ENCODE measurements around the gene DOCK9.

Gene DOCK9

DNA sequence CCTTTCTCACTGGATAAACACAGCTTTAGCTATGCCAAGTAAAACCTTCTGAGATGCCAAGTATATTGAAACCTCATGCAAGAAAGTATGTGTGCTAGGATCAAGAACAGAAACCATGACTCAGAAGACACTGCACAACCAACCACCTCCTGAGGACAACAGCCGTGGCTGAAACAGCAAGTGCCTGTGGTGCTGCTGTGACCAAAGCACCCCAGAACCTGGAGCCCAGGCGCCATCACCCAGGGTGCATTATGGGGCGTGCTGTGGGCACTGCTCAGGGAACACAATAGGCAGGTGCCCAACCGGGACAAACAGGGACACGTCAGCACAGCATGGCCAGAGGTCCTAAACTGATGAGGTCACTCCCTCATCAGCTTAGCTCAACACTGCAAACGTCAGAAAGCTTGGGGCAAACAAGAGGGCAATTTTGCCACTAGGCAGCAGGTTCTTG, 124.1 kb downstream of the DOCK9 start:
- no peak for DNase-seq (ENCODE audit: low read depth)

- no peak for DNase-seq (ENCODE audit: low read depth)
Measured at GRCh38 chr13:98851276-98851675, 126.6 kb downstream of the DOCK9 start.

GRCh38 chr13:98848746-98849145, 129.1 kb downstream of the DOCK9 start:
- DNase-seq (ENCODE audit: low read depth) = peak; percentile 35

- DNase-seq (ENCODE audit: low read depth) = no peak
Measured at GRCh38 chr13:98847780-98848179, 130.1 kb downstream of the DOCK9 start.

DNA sequence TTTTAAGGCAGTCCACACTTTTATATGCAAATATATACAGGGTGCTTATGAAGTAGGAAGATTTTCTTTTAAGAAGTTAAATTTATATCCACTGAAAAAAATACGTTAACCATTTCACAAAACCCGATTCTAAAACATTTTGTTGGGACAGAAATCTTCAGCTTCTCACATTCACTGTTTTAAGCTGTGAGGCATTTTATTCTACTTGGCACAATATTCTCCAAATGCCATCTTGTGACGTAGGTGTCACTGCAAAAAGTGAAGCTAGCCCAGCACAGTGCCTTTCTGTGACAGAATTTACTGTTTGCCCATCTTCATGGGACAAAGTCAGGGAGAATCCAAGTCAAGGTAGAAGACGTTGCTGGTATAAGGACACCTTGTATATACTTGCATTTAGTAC, 130.9 kb downstream of the DOCK9 start:
- no peak for DNase-seq (ENCODE audit: low read depth)

- no peak for DNase-seq (ENCODE audit: low read depth)
Measured at GRCh38 chr13:98846521-98846920, 131.3 kb downstream of the DOCK9 start.

DNA sequence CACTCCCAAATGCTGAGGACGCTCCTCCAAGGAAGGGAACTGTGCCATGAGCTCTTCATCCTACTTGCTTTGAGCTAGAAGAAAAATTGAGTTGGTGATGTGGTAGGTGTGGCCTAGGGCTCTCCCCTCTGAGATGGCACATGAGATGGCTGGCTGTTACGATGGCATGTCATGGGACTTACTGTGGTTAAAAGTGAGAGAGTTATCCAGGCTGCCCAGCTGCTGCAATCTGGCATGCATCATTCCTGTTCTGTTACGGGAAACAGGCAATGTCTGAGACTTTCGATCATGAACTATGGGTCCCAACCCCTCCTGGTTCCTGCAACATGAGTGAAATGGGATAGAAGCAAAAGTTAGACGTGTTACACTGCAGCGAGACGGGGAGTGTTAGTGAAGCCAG, 132.1 kb downstream of the DOCK9 start:
- DNase-seq (ENCODE audit: low read depth) = no peak

DNA sequence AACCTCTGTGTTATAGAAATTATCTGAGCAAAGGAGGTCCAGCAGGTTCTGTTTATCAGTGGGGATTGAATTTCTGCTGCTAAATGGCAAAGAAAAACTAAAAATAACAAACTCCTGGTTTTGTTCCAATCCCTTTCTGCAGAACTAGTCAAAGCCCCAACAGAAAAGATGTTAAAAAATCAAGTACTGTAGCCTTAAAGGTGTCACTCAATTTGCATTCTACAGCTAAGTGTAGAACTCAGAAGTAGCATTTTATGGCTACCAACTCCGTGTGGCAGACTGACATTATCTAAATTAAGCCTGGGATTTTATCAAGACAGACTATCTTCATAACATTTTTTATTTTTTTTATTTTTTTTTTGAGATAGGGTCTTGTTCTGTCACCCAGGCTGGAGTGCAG, 133.8 kb downstream of the DOCK9 start:
- DNase-seq (ENCODE audit: low read depth) = no peak

GRCh38 chr13:98843482-98843877, 134.4 kb downstream of the DOCK9 start:
- no peak for DNase-seq (ENCODE audit: low read depth)

DNA sequence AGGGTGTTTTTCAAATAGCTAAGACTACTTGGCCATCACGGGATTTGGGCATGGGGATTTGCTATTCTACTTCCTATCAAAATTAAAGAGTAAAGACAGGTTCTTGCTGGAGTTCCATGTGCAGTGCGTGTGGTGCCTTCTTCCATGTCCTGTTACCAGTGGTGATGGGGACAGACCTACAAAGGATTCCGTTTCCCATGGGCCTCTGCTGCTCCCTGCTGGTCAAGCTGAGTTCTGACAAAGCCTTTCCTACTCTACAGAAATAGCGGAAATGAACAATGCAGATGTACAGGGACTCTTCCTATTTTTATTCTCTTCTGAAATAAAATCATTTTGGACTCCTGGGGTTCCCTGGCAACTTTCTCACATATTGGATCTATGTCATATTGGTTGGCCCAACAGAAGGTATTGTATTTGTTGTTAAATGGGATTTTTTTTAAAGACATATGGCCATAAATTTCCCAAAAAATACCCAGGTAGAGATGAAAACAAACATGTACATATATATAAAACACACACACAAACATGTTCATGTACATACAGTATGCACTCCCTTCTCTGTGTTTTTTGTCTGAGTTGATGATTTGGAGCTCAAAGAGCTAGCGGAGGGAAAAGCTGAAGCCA, 134.9 kb downstream of the DOCK9 start:
- peak; percentile 81 for DNase-seq (ENCODE audit: low read depth)

DNA sequence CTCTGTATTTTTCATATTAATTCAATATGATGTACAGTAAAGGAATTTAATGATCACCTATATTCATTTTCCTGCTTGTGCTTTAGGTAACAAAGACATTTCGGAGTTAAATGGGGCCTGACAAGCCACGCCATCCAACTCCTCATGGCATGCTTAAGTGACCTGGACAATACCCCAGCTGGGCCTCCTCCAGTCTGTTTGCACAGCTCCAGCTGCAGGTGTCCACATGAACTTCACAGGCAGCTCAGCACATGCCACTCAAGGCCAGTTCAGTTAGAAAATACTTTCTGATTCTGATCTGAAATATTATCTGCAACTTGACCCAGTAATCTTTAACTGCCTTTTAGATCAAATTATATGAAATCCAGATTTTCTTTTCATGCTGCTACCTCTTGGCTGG, 135.8 kb downstream of the DOCK9 start:
- no peak for DNase-seq (ENCODE audit: low read depth)

DNA sequence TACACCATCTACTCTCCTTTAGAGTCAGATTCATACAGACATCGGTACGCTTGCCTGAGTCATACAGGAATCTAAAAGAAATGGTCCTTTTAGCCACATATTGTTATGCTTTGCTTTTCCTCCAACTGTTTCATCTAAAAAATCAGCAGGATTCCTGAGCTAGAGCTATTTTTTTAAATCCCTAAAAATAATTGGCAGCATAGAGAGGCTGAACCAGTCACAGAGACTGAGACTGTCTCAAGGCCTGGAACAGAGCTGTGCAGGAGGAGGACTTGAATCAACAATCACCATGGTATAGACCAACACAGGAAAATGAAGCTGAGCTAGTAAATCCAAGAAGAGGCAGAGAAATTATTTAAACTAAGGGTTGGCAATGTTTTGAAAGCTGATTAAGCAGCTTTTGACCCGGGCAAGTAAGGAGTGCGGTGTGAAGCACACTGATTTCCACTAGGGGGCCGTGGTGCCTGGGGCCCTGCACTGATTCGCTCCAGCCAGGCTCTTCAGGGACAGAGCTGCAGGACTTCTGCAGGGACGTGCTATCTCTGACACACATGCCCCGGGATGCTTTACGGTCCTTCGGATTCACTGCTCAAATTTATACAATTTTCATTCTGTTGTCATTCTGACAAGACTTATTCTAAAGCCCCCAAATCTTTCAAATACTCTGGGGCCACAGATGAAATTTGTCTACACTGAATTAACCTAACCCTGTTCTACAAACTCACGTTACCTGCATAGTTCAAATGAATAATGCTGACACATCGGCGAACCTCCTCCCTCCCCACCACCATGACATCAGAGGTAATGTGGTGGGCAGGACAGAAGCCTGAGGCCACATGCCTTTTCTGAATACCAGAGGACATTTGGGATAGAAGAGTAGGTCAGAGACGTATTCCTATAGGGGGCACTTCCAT, 137.8 kb downstream of the DOCK9 start:
- peak; percentile 74 for DNase-seq (ENCODE audit: low read depth)

GRCh38 chr13:98838776-98839175, 139.1 kb downstream of the DOCK9 start:
- DNase-seq (ENCODE audit: low read depth) = no peak

- no peak for DNase-seq (ENCODE audit: low read depth)
Measured at GRCh38 chr13:98837896-98838295, 140.0 kb downstream of the DOCK9 start.

DNA sequence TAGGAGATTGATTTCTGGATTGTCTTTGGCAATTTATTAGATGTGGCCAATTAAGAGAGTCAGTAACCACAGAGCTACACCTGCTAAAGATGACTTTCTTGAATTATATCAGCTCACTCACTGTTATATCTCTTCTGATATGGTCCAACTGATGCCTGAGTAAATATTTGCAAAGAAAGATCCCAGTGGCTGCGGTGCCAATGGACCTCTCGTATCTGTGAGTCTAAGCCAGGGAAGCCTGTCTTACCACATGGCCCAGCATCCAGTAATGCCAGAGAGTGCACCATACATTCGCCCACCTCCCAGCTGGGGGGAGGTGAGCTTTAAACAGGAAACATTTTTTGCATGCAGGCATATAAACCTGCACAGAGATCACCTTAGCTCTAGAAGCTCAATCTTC, 142.7 kb downstream of the DOCK9 start:
- no peak for DNase-seq (ENCODE audit: low read depth)

- no peak for DNase-seq (ENCODE audit: low read depth)
Measured at GRCh38 chr13:98834254-98834960, 143.5 kb downstream of the DOCK9 start.

GRCh38 chr13:98831236-98831635, 146.6 kb downstream of the DOCK9 start:
- no peak for DNase-seq (ENCODE audit: low read depth)

DNA sequence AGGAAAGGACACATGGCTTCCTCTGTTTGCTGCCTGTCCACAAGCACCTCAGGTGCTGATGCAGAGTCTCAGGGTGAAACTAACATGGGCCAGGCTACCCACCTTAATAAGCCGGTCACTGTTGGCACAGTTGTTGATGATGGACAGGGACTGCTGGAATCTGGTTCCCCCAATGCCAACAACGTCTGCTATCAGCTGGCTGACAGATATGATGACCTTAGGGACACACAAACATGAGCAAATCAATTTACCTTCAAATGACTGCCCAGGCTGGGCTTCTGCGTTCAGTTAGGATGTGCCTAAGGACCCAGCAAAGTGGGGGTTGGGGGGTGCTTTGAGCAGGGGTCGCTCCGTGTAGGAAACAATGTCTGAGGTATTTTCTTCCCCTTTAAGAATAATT, 148.3 kb downstream of the DOCK9 start:
- no peak for DNase-seq (ENCODE audit: low read depth)

- DNase-seq (ENCODE audit: low read depth) = no peak
Measured at GRCh38 chr13:98828614-98829013, 149.2 kb downstream of the DOCK9 start.

- DNase-seq (ENCODE audit: low read depth) = no peak
Measured at GRCh38 chr13:98827449-98827848, 150.4 kb downstream of the DOCK9 start.

DNA sequence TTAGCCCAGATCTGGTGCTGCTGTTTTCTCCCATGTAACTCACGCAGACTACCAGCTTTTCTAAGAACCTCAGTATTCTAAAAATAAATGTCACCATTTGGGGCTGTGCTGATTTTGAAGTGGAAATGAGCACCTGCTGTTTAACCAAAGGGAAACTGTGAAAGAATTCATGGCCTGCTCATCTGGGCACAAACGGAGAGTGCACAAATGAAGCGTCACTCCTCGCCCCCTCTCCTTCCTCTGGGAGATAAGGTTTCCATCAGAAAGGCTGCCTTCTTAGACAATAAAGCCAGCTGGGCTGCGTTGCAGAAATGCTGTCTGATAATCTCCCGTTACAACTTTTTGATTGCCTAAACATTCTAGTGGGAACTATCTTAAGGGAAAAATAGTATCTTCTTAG, 151.7 kb downstream of the DOCK9 start:
- no peak for DNase-seq (ENCODE audit: low read depth)

DNA sequence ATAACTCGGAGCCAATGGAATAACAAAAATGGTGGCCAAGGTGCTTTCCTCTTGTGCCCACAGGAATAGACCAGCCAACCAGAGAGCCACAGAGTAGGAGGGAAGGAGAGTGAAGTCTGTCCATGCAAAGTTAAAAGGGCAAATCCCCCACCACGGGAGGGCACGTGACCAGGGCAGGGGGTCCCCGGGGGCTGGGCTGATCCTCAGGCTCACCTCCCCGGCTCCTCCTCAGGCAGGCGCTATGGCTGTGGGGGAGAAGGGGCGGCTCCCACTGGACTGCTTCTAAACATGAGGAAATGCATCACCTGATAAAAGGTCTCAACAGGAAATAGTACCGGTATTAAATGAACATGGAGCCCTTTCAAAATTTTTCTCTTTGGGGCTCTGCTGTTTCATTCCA, 152.2 kb downstream of the DOCK9 start:
- no peak for DNase-seq (ENCODE audit: low read depth)

Data from ELR (cell line).